GM12892 (cell line): ENCODE results near the gene PRM3.

Source experiments
- DNase-seq: peaks from one replicate; pipeline ENCODE4 v3.0.0; 2011; ENCODE audit not compliant: insufficient read length
- FAIRE-seq: peaks from 2 replicates; lab custom pipeline; 2011; peaks lifted over from hg19 to GRCh38; lab: Jason Lieb, UNC
- POLR2A ChIP-seq: IDR thresholded peaks from 2 replicates; pipeline ENCODE4 v1.6.1; 2011; ENCODE audit warnings: low read depth, low read length, control low read depth
- POLR2AphosphoS5 ChIP-seq: IDR thresholded peaks from 2 replicates; pipeline ENCODE4 v1.6.1; 2011; ENCODE audit warnings: low read depth, low read length, control low read depth
- TAF1 ChIP-seq: IDR thresholded peaks from 2 replicates; pipeline ENCODE4 v1.6.1; 2011; ENCODE audit warnings: low read depth, mild to moderate bottlenecking, control low read depth, low read length, borderline replicate concordance

Gene PRM3

DNA sequence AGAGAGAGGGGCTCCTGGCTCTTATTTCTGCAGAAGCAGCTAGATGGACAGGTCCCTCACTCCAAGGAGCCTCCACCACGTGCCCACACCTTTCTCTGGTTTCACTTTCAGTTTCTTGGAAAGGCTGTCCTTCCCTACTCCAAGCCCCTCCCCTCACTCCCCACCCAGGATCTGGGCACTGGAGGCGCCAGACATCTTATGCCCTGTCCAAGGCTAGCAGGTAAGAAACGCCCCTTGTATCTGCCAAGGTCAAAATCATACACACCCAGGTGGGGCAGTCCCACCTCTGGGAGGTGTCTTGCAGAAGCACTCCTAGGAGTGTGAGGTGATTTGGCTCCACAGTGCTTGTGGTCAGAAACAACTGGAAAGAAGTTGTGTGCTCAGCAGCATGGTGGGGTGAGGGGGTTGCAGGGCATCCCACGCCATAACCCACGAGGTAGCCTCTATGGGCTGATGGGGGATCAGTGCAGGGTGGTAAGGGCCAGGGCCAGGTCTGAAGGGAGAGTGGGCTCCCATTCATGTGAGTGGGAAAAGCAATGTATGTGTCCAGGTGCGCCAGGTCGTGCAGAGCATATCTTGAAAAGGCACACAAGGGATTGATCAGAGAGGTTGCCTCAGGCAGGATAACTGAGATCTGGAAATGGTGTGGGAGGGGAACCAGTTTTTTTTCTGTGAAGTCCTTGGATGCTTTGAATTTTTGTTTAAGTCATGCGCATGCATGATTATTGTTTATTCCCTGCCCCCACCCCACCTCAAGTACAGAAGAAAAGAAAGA lies 39.5 kb upstream of the PRM3 start:
- DNase-seq (no peak), FAIRE-seq (peak; percentile 30)
- TF ChIP-seq POLR2A (no peak), POLR2AphosphoS5 (no peak)

DNA sequence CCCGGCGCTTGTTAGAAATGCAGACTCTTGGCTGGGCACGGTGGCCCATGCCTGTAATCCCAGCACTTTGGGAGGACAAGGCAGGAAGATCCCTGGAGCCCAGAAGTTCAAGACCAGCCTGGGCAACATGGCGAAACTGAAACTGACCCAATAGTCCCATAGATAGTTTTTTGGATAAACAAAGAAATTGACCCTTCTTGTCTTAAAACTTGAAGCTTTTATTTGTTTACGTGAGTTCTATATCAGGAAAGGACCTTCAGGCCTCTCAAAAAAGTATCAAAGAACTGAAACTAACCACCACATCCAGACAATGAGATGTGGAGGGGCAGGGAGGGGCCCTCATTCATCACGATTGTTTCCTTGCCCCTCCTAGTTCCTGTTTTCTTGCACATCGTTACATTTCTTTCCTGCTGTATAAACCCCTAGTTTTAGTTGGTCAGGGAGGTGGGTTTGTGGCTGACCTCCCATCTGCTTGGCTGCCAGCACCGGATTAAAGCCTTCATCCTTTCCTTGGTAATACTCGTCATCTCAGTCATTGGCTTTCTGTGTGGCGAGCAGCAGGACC lies 37.6 kb upstream of the PRM3 start:
- TF ChIP-seq TAF1, result no peak
- no peak for TF ChIP-seq POLR2A
- no peak for TF ChIP-seq POLR2AphosphoS5
- FAIRE-seq (peak; percentile 83), DNase-seq (no peak)

DNA sequence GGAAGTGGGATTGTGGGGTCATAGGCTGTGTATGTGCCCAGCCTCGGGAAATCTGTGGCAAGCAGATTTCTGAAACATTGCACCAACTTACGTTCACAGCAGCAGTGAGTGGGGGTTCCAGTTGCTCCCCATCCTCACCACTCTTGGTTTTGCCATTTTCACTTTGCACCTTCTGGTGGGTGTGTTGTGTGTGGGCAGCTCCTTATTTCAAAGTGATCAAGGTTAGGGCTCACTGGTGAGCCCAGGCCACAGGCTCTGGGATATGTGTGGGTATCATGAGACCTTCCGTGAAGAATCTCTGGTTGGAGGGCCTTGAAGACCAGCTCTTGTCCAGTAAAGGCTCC lies 37.2 kb upstream of the PRM3 start:
- TF ChIP-seq POLR2AphosphoS5 (no peak), POLR2A (no peak), TAF1 (no peak)
- DNase-seq (no peak), FAIRE-seq (peak; percentile 21)

DNA sequence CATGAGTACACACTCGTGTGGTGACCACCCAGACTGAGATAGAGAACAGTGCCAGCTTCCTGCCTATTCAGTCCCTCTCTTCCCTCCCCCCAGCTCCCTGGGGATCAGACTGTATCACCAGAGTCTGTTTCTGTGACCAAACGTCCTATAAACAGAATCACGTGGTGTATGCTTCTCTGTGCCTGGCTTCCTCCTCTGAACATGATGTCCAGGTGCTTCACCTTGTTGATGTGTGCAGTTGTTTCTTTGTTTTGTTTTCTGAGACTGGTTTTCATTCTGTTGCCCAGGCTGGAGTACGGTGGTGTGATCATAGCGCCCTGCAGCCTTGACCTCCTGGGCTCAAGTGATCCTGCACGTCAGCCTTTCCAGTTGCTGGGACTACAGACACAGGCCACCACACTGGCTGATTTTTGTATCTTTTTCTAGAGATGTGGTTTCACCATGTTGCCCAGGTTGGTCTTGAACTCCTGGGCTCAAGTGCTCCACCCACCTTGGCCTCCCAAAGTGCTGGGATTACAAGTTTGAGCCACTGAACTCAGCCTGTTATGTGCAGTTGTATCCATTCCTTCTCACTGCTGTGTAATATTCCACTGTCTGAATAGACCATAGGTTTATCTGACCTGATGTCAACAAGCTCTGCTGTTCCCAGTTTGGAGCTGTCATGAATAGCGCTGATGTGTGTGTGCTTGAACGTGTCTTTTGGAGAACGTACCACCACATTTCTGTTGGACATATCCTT lies 36.6 kb upstream of the PRM3 start:
- no peak for TF ChIP-seq POLR2A
- TF ChIP-seq TAF1, result no peak
- DNase-seq, result no peak
- FAIRE-seq, result no peak

DNA sequence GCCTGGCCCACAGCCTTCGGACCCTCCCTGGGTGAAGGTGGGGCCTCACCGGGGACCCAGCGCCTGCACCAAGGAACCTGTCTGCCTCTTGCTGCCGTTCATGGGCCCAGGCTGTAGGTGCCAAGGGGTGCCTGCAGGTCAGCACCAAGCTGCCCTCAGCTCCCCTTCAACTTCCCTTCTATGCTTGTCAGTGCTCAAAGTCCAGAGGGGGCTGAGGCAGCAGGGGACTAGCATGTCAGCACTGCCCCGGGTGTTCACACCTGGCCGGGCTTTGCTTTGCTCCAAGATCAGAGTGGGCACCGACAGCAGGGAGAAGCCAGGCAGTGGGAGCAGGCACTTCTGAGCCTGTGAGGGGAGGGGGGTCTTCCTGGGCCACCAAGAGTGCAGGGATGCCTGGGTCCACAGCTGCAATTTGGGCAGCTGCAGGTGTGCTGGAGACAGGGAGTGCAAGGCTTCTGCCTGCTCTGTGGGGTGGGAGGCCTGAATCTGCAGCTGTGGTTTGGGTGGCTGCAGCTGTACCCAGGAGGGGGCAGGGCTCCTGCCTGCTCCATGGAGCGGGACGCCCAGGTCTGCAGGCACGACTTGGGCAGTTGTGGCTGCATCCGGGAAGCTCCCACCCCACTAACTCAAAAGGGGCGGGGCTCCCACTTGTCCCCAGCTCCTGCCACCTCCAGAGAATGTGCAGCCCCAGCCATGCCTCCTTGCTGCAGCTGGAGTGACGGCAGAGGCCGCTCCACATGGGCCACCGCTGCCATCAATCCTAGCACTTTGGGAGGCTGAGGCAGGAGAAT lies 35.3 kb upstream of the PRM3 start:
- peak; percentile 61 for FAIRE-seq
- TF ChIP-seq TAF1 (no peak), POLR2AphosphoS5 (peak; percentile 70; the same call in 1 of the 2 replicates)
- DNase-seq, result peak; percentile 50

DNA sequence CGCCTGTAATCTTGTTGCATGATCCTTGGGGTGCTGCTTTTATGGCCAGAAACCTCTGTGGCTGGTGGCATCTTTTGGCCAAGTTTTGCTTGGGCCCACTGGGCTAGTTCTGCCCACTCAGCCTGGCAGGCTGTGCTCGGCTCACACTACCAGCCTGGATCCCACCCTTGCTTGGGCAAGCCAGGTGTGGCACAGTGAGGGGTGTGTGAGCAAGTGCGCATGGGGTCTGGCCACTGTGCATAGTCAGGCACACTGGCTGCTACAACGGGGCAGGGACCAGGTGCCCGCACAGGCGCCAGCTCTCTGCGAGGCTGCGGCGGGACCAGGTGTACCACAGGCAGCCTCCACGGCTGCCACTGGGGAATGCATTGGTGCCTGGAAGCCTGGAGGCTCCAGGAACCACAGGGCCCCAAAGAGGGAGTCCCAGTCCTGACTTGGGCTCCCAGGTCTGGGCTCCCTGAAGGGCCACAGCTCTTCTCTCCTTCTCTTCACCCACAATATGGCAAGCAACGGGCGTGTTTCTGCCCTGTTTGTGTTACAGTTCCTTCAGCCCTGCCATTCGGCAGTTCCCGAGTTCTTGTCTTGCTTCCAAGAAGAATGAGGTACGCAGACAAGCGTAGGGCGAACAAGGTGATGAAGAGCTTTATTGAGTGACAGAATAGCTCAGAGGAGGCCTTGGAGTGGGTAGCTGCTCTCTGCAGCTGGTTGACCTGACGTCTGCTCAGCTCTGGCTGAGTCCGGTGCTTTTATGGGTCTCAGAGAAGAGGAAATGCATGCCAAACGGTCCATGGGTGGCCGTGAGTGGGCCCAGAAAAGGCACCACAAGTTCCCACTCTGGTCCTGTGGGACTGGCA lies 34.4 kb upstream of the PRM3 start:
- FAIRE-seq, result no peak
- DNase-seq, result no peak
- TF ChIP-seq TAF1 (no peak), POLR2AphosphoS5 (no peak), POLR2A (no peak)

DNA sequence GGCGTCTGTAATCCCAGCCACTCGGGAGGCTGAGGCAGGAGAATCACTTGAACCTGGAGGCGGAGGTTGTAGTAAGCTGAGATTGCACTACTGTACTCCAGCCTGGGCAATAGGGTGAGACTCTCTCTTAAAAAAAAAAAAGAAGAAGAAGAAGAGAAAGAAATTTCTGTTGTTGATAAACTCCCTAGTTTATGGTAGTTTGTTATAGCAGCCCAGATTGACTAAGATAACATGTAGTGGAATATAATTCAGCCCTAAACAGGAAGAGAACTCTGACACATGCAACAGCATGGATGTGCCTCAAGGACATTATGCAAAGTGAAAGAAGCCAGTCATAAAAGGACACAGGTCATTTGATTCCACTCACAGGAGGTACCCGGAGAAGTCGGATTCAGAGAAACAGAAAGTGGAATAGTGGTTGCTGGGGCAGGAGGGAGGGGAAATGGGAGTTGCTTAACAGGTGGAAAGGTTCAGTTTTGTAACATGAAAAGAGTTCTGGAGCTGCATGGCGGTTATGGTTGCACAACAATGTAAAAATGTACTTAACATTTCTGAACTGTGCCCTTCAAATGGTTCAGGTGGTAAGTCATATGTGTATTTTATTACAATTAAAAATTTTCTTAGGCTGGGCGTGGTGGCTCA lies 33.7 kb upstream of the PRM3 start:
- no peak for FAIRE-seq
- TF ChIP-seq POLR2A, result no peak
- no peak for TF ChIP-seq POLR2AphosphoS5
- TF ChIP-seq TAF1, result no peak
- DNase-seq, result no peak

DNA sequence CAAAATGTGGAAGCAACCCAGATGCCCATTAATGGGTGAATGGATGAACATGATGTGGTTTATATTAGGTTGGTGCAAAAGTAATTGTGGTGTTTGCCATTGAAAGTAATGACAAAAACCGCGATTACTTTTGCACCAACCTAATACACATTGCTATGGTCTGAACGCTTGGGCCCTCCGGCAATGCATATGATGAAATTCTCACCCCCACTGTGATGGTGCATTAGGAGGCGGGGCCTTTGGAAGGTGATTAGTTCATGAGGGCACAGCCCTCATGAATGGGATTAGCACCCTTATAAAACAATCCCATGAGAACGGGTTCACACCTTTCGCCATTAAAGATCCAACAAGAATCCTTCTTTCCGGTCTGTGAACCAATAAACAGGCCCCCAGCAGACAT lies 33.0 kb upstream of the PRM3 start:
- TF ChIP-seq POLR2AphosphoS5 (no peak), POLR2A (no peak), TAF1 (no peak)
- FAIRE-seq (no peak), DNase-seq (no peak)

DNA sequence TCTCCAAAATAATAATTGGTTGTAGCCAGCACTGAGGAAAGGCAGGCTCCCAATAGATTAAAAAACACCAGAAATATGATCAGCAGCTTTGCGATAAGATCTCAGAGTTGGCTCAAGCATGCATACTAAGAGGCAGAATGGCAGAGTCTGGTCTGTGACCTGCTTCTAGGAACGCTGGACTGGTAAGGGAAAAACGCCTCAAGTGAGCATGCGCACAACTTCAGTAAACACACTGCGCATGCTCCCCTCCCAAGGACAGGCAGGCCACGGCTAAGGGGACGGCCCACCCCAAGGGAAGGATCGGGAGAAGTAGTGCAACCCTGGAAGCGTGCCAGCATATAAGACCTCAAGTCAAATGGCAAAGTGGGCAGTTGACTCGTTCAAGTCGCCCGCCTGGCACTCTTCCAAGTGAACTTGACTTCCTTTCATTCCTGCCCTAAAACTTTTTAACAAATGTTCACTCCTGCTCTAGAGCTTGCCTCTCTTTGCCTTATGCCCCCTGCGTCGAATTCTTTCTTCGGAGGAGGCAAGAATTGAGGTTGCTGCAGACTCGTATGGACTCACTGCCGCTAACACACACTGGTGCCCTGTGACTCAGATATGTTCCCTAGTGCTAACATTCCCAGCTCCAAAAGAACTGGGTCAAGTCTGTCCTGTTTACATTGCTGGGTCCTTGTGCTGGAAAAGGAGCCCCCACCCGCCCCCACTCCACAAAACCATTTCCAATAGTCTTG lies 30.1 kb upstream of the PRM3 start:
- no peak for TF ChIP-seq TAF1
- DNase-seq, result no peak
- no peak for FAIRE-seq

DNA sequence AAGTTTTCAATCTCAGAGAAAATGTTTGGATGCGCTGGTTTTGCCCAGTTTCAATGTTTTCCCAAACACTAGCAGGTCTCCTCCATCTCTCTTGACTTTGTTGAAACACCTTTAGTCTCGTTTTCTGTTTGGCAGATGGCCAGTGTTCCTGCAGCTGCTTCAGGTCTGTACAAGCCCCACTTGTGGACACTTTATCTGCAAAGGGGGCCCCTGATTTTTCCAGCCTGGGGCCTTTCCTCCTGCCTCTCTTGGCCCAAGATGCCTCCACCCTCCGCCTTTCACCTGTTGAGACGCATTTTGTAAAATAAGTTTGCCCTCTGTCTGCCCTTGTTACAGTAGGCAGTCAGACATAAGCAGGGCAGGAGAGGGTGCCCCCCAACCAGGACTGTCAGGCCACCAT lies 29.5 kb upstream of the PRM3 start:
- DNase-seq (no peak), FAIRE-seq (no peak)
- no peak for TF ChIP-seq POLR2AphosphoS5
- TF ChIP-seq POLR2A, result no peak
- no peak for TF ChIP-seq TAF1
